HepG2 (cell line): Measurements from ENCODE around the gene CHFR. TPM values are rescaled to one million over a fixed set of nuclear protein-coding genes. Genes with fewer than 3 reads are reported as not detected.

ENCODE experiments used
- ATF6 ChIP-seq: sonication (generic); formaldehyde crosslinking; conservative IDR thresholded peaks from 2 replicates; pipeline ENCODE4 v1.4.0; 2020; ENCODE audit warnings: missing genetic modification reagents
- BHLHE40 ChIP-seq: IDR thresholded peaks from 2 replicates; pipeline ENCODE4 v1.6.1; 2011; ENCODE audit warnings: low read length, improper control_type of control experiment
- BORCS8-MEF2B ChIP-seq: sonication (generic); formaldehyde crosslinking; IDR thresholded peaks from 2 replicates; pipeline ENCODE4 v1.8.0; 2022; ENCODE audit warnings: mild to moderate bottlenecking, missing genetic modification reagents
- CC2D1A ChIP-seq: sonication (generic); formaldehyde crosslinking; IDR thresholded peaks from 2 replicates; pipeline ENCODE4 v1.8.1; 2023; ENCODE audit warnings: mild to moderate bottlenecking, missing genetic modification reagents
- GATA4 ChIP-seq: sonication (generic); IDR thresholded peaks from 2 replicates; pipeline ENCODE4 v1.6.1; 2016; ENCODE audit warnings: antibody characterized with exemption, low read depth, borderline replicate concordance
- HNRNPK ChIP-seq: fragments of 200-400 bp; formaldehyde crosslinking; IDR thresholded peaks from 2 replicates; pipeline ENCODE4 v1.6.1; 2018; ENCODE audit warnings: low read length, low read depth, moderate library complexity, mild to moderate bottlenecking; ENCODE audit not compliant: poor library complexity, severe bottlenecking
- MAF1 ChIP-seq: sonication (generic); formaldehyde crosslinking; IDR thresholded peaks from 2 replicates; pipeline ENCODE4 v1.5.0; 2020; ENCODE audit warnings: missing genetic modification reagents, borderline replicate concordance
- MXD4 ChIP-seq: IDR thresholded peaks from 2 replicates; pipeline ENCODE4 v1.6.1; 2016; ENCODE audit warnings: mild to moderate bottlenecking, missing biosample characterization, missing genetic modification reagents
- NFKBIZ ChIP-seq: IDR thresholded peaks from 2 replicates; pipeline ENCODE4 v1.6.1; 2018; ENCODE audit warnings: missing genetic modification reagents, missing compliant biosample characterization
- NFRKB ChIP-seq: fragments of 450-650 bp; IDR thresholded peaks from 2 replicates; pipeline ENCODE4 v1.6.1; 2017
- PAX8 ChIP-seq: sonication (generic); formaldehyde crosslinking; IDR thresholded peaks from 2 replicates; pipeline ENCODE4 v1.8.0; 2022; ENCODE audit warnings: mild to moderate bottlenecking, missing genetic modification reagents, borderline replicate concordance
- PRPF4 ChIP-seq: fragments of 200-400 bp; formaldehyde crosslinking; IDR thresholded peaks from 2 replicates; pipeline ENCODE4 v1.6.1; 2016; ENCODE audit warnings: low read length, low read depth; ENCODE audit not compliant: poor library complexity, severe bottlenecking
- RAD21 ChIP-seq: fragments of 450-650 bp; formaldehyde crosslinking; IDR thresholded peaks from 2 replicates; pipeline ENCODE4 v1.5.0; 2020; ENCODE audit warnings: mild to moderate bottlenecking
- RBAK ChIP-seq: sonication (generic); formaldehyde crosslinking; IDR thresholded peaks from 2 replicates; pipeline ENCODE4 v1.5.1; 2020; ENCODE audit warnings: mild to moderate bottlenecking, missing genetic modification reagents
- RCOR2 ChIP-seq: IDR thresholded peaks from 2 replicates; pipeline ENCODE4 v1.6.1; 2016; ENCODE audit warnings: missing biosample characterization, missing genetic modification reagents
- SSRP1 ChIP-seq: IDR thresholded peaks from 2 replicates; pipeline ENCODE4 v1.6.1; 2016; ENCODE audit warnings: control low read depth
- ZBTB38 ChIP-seq: sonication (generic); formaldehyde crosslinking; IDR thresholded peaks from 2 replicates; pipeline ENCODE4 v1.5.1; 2020; ENCODE audit warnings: mild to moderate bottlenecking, missing genetic modification reagents
- ZBTB7A ChIP-seq: sonication (generic); formaldehyde crosslinking; IDR thresholded peaks from 2 replicates; pipeline ENCODE4 v1.8.0; 2022; ENCODE audit warnings: mild to moderate bottlenecking, missing genetic modification reagents
- ZNF577 ChIP-seq: sonication (generic); formaldehyde crosslinking; IDR thresholded peaks from 2 replicates; pipeline ENCODE4 v1.4.0; 2020; ENCODE audit warnings: mild to moderate bottlenecking, low read depth, missing genetic modification reagents, borderline replicate concordance
- ZNF598 ChIP-seq: sonication (generic); formaldehyde crosslinking; IDR thresholded peaks from 2 replicates; pipeline ENCODE4 v1.5.1; 2020; ENCODE audit warnings: mild to moderate bottlenecking, missing genetic modification reagents, borderline replicate concordance
- ZNF773 ChIP-seq: sonication (generic); formaldehyde crosslinking; IDR thresholded peaks from 2 replicates; pipeline ENCODE4 v1.4.0; 2020; ENCODE audit warnings: missing genetic modification reagents, borderline replicate concordance
- polyA plus RNA-seq, 8 experiments: library from polyadenylated mRNA; depleted of rRNA in 3 of 8; stranded (reverse) in 7 of 8; unstranded in 1 of 8; fragments of >200 nt; fragmentation: Illumina TruSeq in 4 of 8; extraction: Trizol in 4 of 8; gene quantifications; 2 replicates each; pipeline versions ENCODE4 v1.2.1 to v1.2.3, GENCODE V29; 2011 to 2016; ENCODE audit warnings: low read depth in 4 of 8, missing spikeins in 1 of 8, mixed read lengths in 1 of 8; ENCODE audit not compliant: insufficient read depth in 1 of 8
- total RNA-seq, 5 experiments: library from RNA; depleted of rRNA; stranded (reverse); fragments of >200 nt; fragmentation: Illumina TruSeq; extraction: Trizol; gene quantifications; 2 replicates each; pipeline ENCODE4 v1.2.3, GENCODE V29; 2016; ENCODE audit warnings: low read depth in 1 of 5
- TF ChIP-seq, protein P1 (sequence below): sonication (generic); formaldehyde crosslinking; IDR thresholded peaks from 2 replicates; pipeline ENCODE4 v1.4.0; 2020; ENCODE audit warnings: missing genetic modification reagents
- TF ChIP-seq, protein P2 (sequence below): sonication (generic); formaldehyde crosslinking; IDR thresholded peaks from 2 replicates; pipeline ENCODE4 v1.8.1; 2023; ENCODE audit warnings: mild to moderate bottlenecking, missing genetic modification reagents
- TF ChIP-seq, protein P3 (sequence below): sonication (generic); formaldehyde crosslinking; conservative IDR thresholded peaks from 2 replicates; pipeline ENCODE4 v1.8.0; 2022; ENCODE audit warnings: mild to moderate bottlenecking, moderate library complexity, missing genetic modification reagents

CHFR gene
- total and polyA plus RNA-seq, 2 of the 13 experiments (the other 11 are each of a cell fraction or from before 2014, with no cell fraction given) = 21.4 to 21.5 TPM

DNA sequence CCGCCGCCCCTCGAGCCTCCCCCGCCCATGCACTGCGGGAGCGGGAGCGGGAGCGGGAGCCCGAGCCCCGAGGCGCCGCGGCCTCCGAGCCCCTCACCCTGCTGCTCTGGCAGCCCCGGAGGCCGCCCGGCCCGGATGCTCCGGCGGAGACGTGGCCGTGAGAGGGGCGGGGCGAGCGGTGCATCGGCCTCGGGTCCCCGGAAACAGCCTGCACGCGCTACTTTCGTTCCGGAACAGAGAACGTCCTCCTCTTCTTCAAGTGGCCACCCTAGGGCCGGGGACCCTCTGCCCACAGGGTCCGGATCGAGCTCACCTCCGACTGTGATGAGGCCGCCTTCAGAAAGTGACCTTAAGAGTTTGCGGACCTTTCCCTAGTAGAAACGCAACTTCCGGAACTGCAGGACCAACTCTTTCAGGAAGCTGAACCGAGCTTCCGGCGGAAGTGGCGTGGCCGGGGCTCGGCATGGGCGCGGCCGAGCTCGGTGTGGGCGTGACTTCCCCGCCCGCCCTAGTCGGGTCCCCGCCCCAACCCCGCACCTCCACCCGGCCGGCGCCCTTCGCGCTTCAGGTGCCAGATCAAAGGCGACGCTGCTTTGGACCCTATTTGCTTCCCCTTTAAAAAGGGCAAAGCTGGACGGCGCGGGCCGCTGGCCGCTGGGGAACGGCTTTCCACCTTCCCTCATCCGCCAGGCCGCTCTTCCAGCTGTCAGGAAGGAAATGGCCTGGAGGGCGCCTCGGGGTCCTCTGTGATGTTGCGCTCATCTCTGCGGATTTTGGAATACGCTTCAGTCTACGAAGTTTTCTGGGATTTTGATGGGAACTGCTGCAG is 58.5 kb downstream of the CHFR start, which contains the start of gene GOLGA3 (continued):
- TF ChIP-seq, protein P1, sequence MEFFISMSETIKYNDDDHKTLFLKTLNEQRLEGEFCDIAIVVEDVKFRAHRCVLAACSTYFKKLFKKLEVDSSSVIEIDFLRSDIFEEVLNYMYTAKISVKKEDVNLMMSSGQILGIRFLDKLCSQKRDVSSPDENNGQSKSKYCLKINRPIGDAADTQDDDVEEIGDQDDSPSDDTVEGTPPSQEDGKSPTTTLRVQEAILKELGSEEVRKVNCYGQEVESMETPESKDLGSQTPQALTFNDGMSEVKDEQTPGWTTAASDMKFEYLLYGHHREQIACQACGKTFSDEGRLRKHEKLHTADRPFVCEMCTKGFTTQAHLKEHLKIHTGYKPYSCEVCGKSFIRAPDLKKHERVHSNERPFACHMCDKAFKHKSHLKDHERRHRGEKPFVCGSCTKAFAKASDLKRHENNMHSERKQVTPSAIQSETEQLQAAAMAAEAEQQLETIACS (CRISPR knock-in tag) = peak; percentile 44; the same call in 1 of the 2 replicates
- TF ChIP-seq MAF1 (CRISPR knock-in tag) (no peak), BORCS8-MEF2B (CRISPR knock-in tag) (peak; percentile 73; the same call in 1 of the 2 replicates), SSRP1 (CRISPR knock-in tag) (no peak), PAX8 (CRISPR knock-in tag) (no peak; the same call in 1 of the 2 replicates), ZNF577 (CRISPR knock-in tag) (no peak), NFKBIZ (CRISPR knock-in tag) (no peak), HNRNPK (no peak), BHLHE40 (no peak), ZBTB38 (peak; percentile 95), GATA4 (peak; percentile 34; the same call in 1 of the 2 replicates), ZNF773 (CRISPR knock-in tag) (no peak), PRPF4 (no peak), CC2D1A (CRISPR knock-in tag) (no peak), ATF6 (CRISPR knock-in tag) (0 out of 2 replicates have a peak, but pooled peaks have one; percentile 11), MXD4 (CRISPR knock-in tag) (no peak), RBAK (CRISPR knock-in tag) (no peak), NFRKB (no peak), RCOR2 (no peak), ZBTB7A (CRISPR knock-in tag) (no peak), RAD21 (CRISPR knock-in tag) (peak; percentile 43; the same call in 1 of the 2 replicates), ZNF598 (CRISPR knock-in tag) (no peak; the same call in 1 of the 2 replicates)
- TF ChIP-seq, protein P2, sequence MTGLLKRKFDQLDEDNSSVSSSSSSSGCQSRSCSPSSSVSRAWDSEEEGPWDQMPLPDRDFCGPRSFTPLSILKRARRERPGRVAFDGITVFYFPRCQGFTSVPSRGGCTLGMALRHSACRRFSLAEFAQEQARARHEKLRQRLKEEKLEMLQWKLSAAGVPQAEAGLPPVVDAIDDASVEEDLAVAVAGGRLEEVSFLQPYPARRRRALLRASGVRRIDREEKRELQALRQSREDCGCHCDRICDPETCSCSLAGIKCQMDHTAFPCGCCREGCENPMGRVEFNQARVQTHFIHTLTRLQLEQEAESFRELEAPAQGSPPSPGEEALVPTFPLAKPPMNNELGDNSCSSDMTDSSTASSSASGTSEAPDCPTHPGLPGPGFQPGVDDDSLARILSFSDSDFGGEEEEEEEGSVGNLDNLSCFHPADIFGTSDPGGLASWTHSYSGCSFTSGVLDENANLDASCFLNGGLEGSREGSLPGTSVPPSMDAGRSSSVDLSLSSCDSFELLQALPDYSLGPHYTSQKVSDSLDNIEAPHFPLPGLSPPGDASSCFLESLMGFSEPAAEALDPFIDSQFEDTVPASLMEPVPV (CRISPR knock-in tag) = peak; percentile 65; the same call in 1 of the 2 replicates
- TF ChIP-seq, protein P3, sequence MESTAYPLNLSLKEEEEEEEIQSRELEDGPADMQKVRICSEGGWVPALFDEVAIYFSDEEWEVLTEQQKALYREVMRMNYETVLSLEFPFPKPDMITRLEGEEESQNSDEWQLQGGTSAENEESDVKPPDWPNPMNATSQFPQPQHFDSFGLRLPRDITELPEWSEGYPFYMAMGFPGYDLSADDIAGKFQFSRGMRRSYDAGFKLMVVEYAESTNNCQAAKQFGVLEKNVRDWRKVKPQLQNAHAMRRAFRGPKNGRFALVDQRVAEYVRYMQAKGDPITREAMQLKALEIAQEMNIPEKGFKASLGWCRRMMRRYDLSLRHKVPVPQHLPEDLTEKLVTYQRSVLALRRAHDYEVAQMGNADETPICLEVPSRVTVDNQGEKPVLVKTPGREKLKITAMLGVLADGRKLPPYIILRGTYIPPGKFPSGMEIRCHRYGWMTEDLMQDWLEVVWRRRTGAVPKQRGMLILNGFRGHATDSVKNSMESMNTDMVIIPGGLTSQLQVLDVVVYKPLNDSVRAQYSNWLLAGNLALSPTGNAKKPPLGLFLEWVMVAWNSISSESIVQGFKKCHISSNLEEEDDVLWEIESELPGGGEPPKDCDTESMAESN = no peak; the same call in 1 of the 2 replicates
